ENCODE results near the gene PNMA6F.

PNMA6F gene

DNA sequence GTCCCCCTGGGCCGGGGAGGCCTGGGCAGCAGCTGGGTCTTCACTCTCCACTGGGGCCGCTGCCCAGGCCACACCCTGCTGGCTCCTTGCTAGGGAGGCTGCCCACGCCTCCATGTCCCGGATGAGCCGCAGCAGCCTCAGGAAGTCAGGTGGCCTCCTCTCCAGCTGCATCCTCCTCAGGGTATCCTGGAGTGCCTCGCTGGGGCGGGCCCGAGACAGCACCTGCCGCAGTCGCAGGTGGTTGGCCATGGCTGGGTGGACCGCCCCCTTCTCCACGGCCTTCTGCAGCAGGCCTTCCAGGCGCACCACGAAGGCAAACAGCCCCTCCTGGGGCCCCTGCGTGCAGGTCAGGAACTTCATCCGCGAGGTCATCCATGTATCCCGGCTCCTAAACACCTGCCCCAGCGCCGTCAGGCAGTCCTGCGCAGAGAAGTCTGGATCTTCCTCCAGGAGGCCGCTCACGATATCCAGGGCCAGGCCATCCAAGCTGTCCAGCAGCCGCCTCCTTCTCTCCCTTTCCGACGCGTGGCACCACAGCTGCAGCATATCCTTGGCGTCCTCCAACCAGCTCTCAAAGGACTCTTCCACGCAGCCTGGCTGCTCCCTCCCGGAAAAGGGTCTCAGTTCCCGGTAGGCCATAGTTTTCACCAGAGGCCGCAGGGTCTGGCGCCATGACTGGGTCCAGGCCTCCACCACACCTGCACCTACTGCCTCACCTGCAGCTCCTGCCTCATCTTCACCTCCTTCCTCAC, 2.1 kb downstream of the PNMA6F start:
- no peak for TF ChIP-seq CTCF (IDR thresholded peaks at IDR 0.05; ENCODE audit: extremely low read depth, missing control alignments)
- DNase-seq (ENCODE audit: low spot score): no peak

GRCh38 chrX:153318811-153319210, 2.8 kb downstream of the PNMA6F start:
- TF ChIP-seq CTCF (IDR thresholded peaks at IDR 0.05; ENCODE audit: extremely low read depth, missing control alignments): no peak
- no peak for DNase-seq (ENCODE audit: low spot score)

DNA sequence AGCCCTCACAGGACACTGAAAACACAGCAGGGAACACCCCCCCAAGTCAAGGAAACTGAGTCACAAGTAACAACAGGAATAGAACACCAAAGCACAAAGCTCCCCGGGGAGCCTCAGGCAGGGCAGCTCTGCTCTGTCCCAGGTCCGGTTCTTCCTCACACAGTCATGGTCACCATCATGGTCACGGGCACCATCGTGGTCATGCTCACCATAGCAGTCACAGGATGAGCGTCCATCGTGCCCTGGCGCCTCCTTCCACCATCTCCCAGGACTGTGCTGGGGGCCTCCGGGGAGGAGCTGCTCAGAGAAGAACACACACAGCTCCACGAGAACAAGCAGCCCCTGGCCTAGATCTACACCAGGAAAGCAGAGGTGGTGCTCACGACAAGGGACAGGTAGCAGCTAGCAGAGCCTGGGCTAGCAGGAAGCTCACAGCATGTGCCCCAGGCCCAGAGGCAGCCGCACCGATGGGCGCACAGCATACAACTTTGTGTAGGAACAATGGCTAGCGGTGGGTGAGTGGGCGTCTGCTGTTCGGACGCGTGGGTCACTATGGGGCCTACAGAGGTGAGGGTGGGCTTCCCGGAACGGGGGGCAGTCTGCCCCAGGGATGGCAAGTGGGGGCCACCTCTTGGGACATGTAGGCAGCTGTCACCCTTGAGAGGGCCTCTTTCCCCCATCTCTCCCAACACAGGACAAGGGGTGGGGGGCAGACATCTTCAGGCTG, 3.4 kb downstream of the PNMA6F start:
- DNase-seq (ENCODE audit: low spot score): no peak
- no peak for TF ChIP-seq CTCF (IDR thresholded peaks at IDR 0.05; ENCODE audit: extremely low read depth, missing control alignments)

DNA sequence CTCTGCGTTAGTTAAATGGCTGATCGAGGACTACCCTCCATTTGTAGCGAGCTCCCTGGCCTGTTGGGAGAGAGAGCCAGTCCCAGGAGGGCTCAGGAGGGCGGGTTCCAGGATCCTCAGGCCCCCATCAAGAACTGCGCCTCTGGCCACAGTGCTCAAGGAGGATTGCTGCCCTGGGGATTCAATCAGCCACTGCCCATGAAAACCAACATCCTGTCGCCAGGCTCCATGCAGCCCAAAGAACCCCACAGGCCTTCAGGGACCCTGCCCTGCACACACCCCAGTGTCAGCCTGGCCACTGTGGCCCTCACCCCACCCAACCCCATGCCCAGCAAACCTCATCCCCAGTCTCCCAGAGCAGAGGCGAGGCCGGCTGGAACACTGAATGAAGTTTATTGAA, 4.3 kb downstream of the PNMA6F start:
- no peak for TF ChIP-seq CTCF (IDR thresholded peaks at IDR 0.05; ENCODE audit: extremely low read depth, missing control alignments)
- DNase-seq (ENCODE audit: low spot score): no peak

DNA sequence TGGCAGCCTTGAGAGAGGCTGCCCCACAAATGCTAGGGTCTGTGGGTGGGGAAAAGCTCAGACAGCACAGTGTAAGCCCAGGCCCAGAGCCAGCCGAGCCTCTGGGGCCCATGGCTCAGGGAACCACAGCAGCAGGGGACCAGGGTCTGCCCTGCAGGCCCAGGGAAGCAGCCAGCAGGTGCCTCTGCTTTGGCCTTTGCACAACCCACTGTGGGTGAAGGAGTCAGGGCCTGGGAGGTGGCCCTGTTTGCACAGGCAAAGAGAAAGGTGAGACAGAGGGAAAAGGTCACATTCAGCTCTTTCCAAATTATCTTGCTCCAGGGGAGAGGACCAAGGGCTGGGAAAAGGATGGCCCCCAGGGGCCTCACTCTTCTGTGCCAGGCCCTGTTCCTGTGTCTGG, 8.7 kb downstream of the PNMA6F start:
- no peak for TF ChIP-seq CTCF (IDR thresholded peaks at IDR 0.05; ENCODE audit: extremely low read depth, missing control alignments)
- no peak for DNase-seq (ENCODE audit: low spot score)

- no peak for DNase-seq (ENCODE audit: low spot score)
- no peak for TF ChIP-seq CTCF (IDR thresholded peaks at IDR 0.05; ENCODE audit: extremely low read depth, missing control alignments)
Observed at GRCh38 chrX:153312041-153312440, 9.5 kb downstream of the PNMA6F start.

GRCh38 chrX:153310901-153311300, 10.7 kb downstream of the PNMA6F start:
- DNase-seq (ENCODE audit: low spot score): no peak
- no peak for TF ChIP-seq CTCF (IDR thresholded peaks at IDR 0.05; ENCODE audit: extremely low read depth, missing control alignments)
